DMS153 treated with DMSO at 0.1 percent for 48 hours (cell line): ENCODE data around the gene ZNF79.

Source experiments
- DNase-seq: peaks from one replicate; lab custom pipeline; 2025; ENCODE audit not compliant: unreplicated experiment; lab: John Stamatoyannopoulos, UW

Gene ZNF79

GRCh38 chr9:127493592-127494303 lies 69.6 kb downstream of the ZNF79 start:
- DNase-seq = no peak

GRCh38 chr9:127494304-127494702 lies 70.1 kb downstream of the ZNF79 start:
- DNase-seq = no peak
